Measurements from ENCODE around the gene SLC43A1.

SLC43A1 gene

DNA sequence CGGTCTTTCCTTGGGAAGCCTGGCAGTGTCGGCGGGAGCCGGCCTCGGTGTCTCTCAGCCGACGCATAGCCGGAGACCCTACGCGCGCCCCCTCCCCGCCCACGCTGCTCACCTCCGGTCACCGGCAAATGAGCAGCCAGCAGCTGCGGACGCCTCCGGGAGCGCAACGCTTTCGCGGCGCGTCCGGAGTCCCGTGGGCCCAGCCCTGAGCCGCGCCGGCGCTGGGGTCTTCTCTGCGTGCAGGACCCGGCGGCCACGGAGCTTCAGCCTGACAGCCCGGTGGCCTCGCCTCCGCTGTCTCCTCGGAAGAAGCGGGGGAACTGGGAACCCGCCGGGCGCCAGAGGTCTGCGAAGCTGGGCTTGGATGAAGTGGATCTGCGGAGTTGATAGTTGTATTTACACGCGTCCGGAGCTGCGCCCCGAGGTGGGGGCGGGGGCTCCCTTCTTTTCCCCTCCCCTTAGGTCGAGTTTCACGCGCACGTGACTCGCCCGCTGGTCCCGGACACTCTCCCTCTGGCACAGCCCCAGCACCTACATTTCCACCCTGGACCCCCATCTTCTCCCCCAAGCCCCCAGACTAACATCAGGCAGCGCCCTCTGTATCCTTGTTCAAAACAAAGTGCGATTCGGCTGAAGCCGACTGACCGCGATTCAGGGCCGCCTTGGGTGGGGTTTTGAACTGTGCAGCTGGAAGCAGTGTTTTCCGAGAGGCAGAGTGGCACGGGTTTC lies at the start of gene SLC43A1:
SLC43A1 (minus strand) TSS at position 371 of the 729 bp plus-strand sequence. CDS start 1,591 bp downstream, outside the sequence.
- Histone ChIP-seq H3K4me1 (ENCODE audit: insufficient read depth, low read length) (no peaks in the 10 kb centered on the region), H3K36me3 (ENCODE audit: insufficient read depth, low read depth, low read length) (no peaks in the 10 kb centered on the region), H3K27ac (ENCODE audit: low read length) (no peak within 1 kb of the TSS), H3K4me3 (ENCODE audit: low read length) (peak within 1 kb of the TSS; percentile 78), H3K27me3 (ENCODE audit: insufficient read depth, low read length) (peaks cover 52% of the 10 kb centered on the region), H3K9ac (ENCODE audit: low read depth, low read length) (peak within 1 kb of the TSS; percentile 80; the same call in 1 of the 2 replicates), H3K9me3 (ENCODE audit: insufficient read depth, low read depth, low read length) (no peaks in the 10 kb centered on the region)

GRCh38 chr11:57562596-57562995 lies 47.1 kb upstream of the SLC43A1 start:
- peaks cover 14% of the 10 kb centered on the region for H3K36me3 ChIP-seq (ENCODE audit: insufficient read depth, low read depth, low read length)
- H3K9ac ChIP-seq (ENCODE audit: low read depth, low read length) = peak overlapping the region; percentile 14; the same call in 1 of the 2 replicates
- no peak overlapping the region for H3K27ac ChIP-seq (ENCODE audit: low read length)
- H3K27me3 ChIP-seq (ENCODE audit: insufficient read depth, low read length) = peaks cover 5% of the 10 kb centered on the region
- H3K4me1 ChIP-seq (ENCODE audit: insufficient read depth, low read length) = peaks cover 5% of the 10 kb centered on the region
- H3K9me3 ChIP-seq (ENCODE audit: insufficient read depth, low read depth, low read length) = no peaks in the 10 kb centered on the region
- H3K4me3 ChIP-seq (ENCODE audit: low read length) = no peak overlapping the region

DNA sequence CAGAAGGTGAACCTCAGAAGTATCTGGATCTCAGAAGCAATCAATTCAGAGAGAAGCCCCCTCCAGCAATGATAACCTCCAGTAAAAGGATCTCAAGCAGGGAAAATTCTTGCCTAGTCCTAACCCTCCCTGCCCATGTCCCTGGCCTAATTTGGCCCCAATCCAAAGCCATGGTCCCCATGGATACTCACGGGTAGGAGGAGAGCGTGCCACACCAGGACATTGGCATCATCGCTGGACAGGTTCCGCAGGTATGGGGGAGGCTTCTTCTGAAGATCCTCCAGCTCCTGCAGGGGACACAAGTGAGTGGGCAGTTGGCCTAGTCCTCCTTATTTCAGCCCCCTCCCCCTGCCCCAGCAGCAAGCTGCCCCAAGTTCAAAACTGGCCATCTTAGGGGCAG lies 44.6 kb upstream of the SLC43A1 start:
- Histone ChIP-seq H3K27ac (ENCODE audit: low read length) (no peak overlapping the region), H3K4me1 (ENCODE audit: insufficient read depth, low read length) (no peaks in the 10 kb centered on the region), H3K27me3 (ENCODE audit: insufficient read depth, low read length) (no peaks in the 10 kb centered on the region), H3K36me3 (ENCODE audit: insufficient read depth, low read depth, low read length) (peaks cover 15% of the 10 kb centered on the region), H3K9me3 (ENCODE audit: insufficient read depth, low read depth, low read length) (no peaks in the 10 kb centered on the region), H3K9ac (ENCODE audit: low read depth, low read length) (no peak overlapping the region), H3K4me3 (ENCODE audit: low read length) (no peak overlapping the region)

- no peaks in the 10 kb centered on the region for H3K4me1 ChIP-seq (ENCODE audit: insufficient read depth, low read length)
- H3K36me3 ChIP-seq (ENCODE audit: insufficient read depth, low read depth, low read length) = peaks cover 53% of the 10 kb centered on the region
- H3K27ac ChIP-seq (ENCODE audit: low read length) = no peak overlapping the region
- no peak overlapping the region for H3K9ac ChIP-seq (ENCODE audit: low read depth, low read length)
- no peaks in the 10 kb centered on the region for H3K27me3 ChIP-seq (ENCODE audit: insufficient read depth, low read length)
- H3K4me3 ChIP-seq (ENCODE audit: low read length) = no peak overlapping the region
- no peaks in the 10 kb centered on the region for H3K9me3 ChIP-seq (ENCODE audit: insufficient read depth, low read depth, low read length)
These were observed 40.5 kb upstream of the SLC43A1 start for GRCh38 chr11:57556041-57556440.

- no peak overlapping the region for H3K4me3 ChIP-seq (ENCODE audit: low read length)
- H3K27ac ChIP-seq (ENCODE audit: low read length) = no peak overlapping the region
- H3K27me3 ChIP-seq (ENCODE audit: insufficient read depth, low read length) = no peaks in the 10 kb centered on the region
- H3K36me3 ChIP-seq (ENCODE audit: insufficient read depth, low read depth, low read length) = peaks cover 59% of the 10 kb centered on the region
- H3K9ac ChIP-seq (ENCODE audit: low read depth, low read length) = no peak overlapping the region
- H3K4me1 ChIP-seq (ENCODE audit: insufficient read depth, low read length) = no peaks in the 10 kb centered on the region
- H3K9me3 ChIP-seq (ENCODE audit: insufficient read depth, low read depth, low read length) = no peaks in the 10 kb centered on the region
These were observed 39.9 kb upstream of the SLC43A1 start for GRCh38 chr11:57555393-57555792.

- no peaks in the 10 kb centered on the region for H3K4me1 ChIP-seq (ENCODE audit: insufficient read depth, low read length)
- no peak overlapping the region for H3K4me3 ChIP-seq (ENCODE audit: low read length)
- no peaks in the 10 kb centered on the region for H3K9me3 ChIP-seq (ENCODE audit: insufficient read depth, low read depth, low read length)
- H3K27ac ChIP-seq (ENCODE audit: low read length) = no peak overlapping the region
- H3K36me3 ChIP-seq (ENCODE audit: insufficient read depth, low read depth, low read length) = peaks cover 53% of the 10 kb centered on the region
- H3K27me3 ChIP-seq (ENCODE audit: insufficient read depth, low read length) = no peaks in the 10 kb centered on the region
- no peak overlapping the region for H3K9ac ChIP-seq (ENCODE audit: low read depth, low read length)
These were observed 37.0 kb upstream of the SLC43A1 start for GRCh38 chr11:57552479-57552878.

GRCh38 chr11:57551941-57552340 lies 36.4 kb upstream of the SLC43A1 start:
- H3K4me3 ChIP-seq (ENCODE audit: low read length) = no peak overlapping the region
- no peak overlapping the region for H3K27ac ChIP-seq (ENCODE audit: low read length)
- peaks cover 53% of the 10 kb centered on the region for H3K36me3 ChIP-seq (ENCODE audit: insufficient read depth, low read depth, low read length)
- H3K9ac ChIP-seq (ENCODE audit: low read depth, low read length) = no peak overlapping the region
- no peaks in the 10 kb centered on the region for H3K9me3 ChIP-seq (ENCODE audit: insufficient read depth, low read depth, low read length)
- no peaks in the 10 kb centered on the region for H3K4me1 ChIP-seq (ENCODE audit: insufficient read depth, low read length)
- no peaks in the 10 kb centered on the region for H3K27me3 ChIP-seq (ENCODE audit: insufficient read depth, low read length)

DNA sequence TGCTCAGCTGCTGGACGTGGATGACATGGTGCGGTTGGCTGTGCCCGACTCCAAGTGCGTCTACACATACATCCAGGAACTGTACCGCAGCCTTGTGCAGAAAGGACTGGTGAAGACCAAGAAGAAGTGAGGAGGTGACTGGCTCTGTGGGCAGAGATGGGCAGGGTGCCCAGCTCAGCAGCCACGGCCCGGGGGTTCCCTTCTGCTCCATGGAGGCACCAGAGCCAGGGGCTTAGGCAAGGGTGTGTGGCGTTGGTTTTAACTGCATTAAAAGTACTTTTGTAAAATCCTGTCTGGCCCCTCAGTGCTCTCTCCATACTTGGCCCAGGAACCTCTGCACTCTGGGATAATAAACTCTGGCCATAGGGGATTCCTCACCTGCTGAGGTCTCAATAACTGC lies 34.5 kb upstream of the SLC43A1 start:
- H3K36me3 ChIP-seq (ENCODE audit: insufficient read depth, low read depth, low read length) = peaks cover 52% of the 10 kb centered on the region

DNA sequence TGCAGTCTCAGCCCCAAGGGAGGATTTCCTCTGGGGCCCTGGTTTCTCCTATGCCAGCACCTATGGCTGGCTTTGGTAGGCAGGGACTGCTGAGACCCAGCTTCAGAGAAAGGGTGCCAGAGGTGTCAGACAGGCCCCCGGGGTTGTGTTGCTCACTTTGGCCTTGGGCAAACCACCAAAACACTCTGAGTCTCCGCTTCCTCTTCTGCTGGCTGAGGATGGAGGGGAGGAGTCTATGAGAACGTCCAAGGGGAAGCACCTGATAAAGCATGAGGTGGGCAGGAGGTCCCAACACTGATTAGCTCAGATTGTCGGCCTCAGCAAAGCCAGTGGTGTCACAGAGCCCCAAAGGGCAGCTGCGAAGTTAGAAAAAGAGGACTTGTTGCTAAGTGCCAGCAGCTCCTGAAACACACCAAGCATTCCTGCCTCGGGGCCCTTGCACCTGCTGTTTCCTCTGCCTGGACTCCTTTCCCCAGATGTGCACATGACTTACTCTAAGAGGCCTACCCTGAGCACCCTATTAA lies 32.4 kb upstream of the SLC43A1 start:
- H3K9ac ChIP-seq (ENCODE audit: low read depth, low read length) = no peak overlapping the region
- H3K9me3 ChIP-seq (ENCODE audit: insufficient read depth, low read depth, low read length) = no peaks in the 10 kb centered on the region
- peaks cover 7% of the 10 kb centered on the region; the same call in 1 of the 2 replicates for H3K4me1 ChIP-seq (ENCODE audit: insufficient read depth, low read length)
- H3K27me3 ChIP-seq (ENCODE audit: insufficient read depth, low read length) = no peaks in the 10 kb centered on the region; the same call in 1 of the 2 replicates
- no peak overlapping the region for H3K27ac ChIP-seq (ENCODE audit: low read length)
- H3K4me3 ChIP-seq (ENCODE audit: low read length) = no peak overlapping the region
- peaks cover 31% of the 10 kb centered on the region for H3K36me3 ChIP-seq (ENCODE audit: insufficient read depth, low read depth, low read length)

More for the DNA sequence above, 34.5 kb upstream of the SLC43A1 start:
- no peaks in the 10 kb centered on the region for H3K9me3 ChIP-seq (ENCODE audit: insufficient read depth, low read depth, low read length)
- no peak overlapping the region for H3K27ac ChIP-seq (ENCODE audit: low read length)
- no peaks in the 10 kb centered on the region for H3K4me1 ChIP-seq (ENCODE audit: insufficient read depth, low read length)
- no peak overlapping the region for H3K4me3 ChIP-seq (ENCODE audit: low read length)
- H3K9ac ChIP-seq (ENCODE audit: low read depth, low read length) = no peak overlapping the region
- no peaks in the 10 kb centered on the region for H3K27me3 ChIP-seq (ENCODE audit: insufficient read depth, low read length)

GRCh38 chr11:57546869-57547475 lies 31.5 kb upstream of the SLC43A1 start:
- Histone ChIP-seq H3K27ac (ENCODE audit: low read length) (no peak overlapping the region), H3K4me3 (ENCODE audit: low read length) (no peak overlapping the region), H3K27me3 (ENCODE audit: insufficient read depth, low read length) (no peaks in the 10 kb centered on the region; the same call in 1 of the 2 replicates), H3K36me3 (ENCODE audit: insufficient read depth, low read depth, low read length) (peaks cover 22% of the 10 kb centered on the region), H3K9ac (ENCODE audit: low read depth, low read length) (no peak overlapping the region), H3K4me1 (ENCODE audit: insufficient read depth, low read length) (peaks cover 10% of the 10 kb centered on the region; the same call in 1 of the 2 replicates), H3K9me3 (ENCODE audit: insufficient read depth, low read depth, low read length) (no peaks in the 10 kb centered on the region)

DNA sequence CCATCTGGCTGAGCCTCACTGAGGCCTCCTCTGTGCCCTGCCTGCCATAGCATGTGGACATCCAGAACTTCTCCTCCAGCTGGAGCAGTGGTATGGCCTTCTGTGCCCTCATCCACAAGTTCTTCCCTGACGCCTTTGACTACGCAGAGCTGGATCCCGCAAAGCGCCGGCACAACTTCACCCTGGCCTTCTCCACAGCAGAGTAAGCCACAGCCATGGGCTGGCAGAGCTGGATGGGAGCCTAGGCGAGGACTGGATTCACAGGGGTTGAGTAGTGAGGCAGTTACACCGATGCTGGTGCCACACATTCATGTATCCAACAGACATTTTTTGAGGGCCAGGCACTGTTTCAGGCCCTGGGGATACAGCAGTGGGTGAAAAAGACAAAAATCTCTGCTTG lies 30.9 kb upstream of the SLC43A1 start:
- H3K9ac ChIP-seq (ENCODE audit: low read depth, low read length) = no peak overlapping the region
- no peaks in the 10 kb centered on the region for H3K9me3 ChIP-seq (ENCODE audit: insufficient read depth, low read depth, low read length)
- no peak overlapping the region for H3K4me3 ChIP-seq (ENCODE audit: low read length)
- peaks cover 17% of the 10 kb centered on the region for H3K36me3 ChIP-seq (ENCODE audit: insufficient read depth, low read depth, low read length)
- no peak overlapping the region for H3K27ac ChIP-seq (ENCODE audit: low read length)
- peaks cover 10% of the 10 kb centered on the region; the same call in 1 of the 2 replicates for H3K4me1 ChIP-seq (ENCODE audit: insufficient read depth, low read length)
- no peaks in the 10 kb centered on the region; the same call in 1 of the 2 replicates for H3K27me3 ChIP-seq (ENCODE audit: insufficient read depth, low read length)

- Histone ChIP-seq H3K27me3 (ENCODE audit: insufficient read depth, low read length) (no peaks in the 10 kb centered on the region; the same call in 1 of the 2 replicates), H3K36me3 (ENCODE audit: insufficient read depth, low read depth, low read length) (peaks cover 15% of the 10 kb centered on the region), H3K9me3 (ENCODE audit: insufficient read depth, low read depth, low read length) (no peaks in the 10 kb centered on the region), H3K9ac (ENCODE audit: low read depth, low read length) (no peak overlapping the region), H3K4me3 (ENCODE audit: low read length) (no peak overlapping the region), H3K27ac (ENCODE audit: low read length) (no peak overlapping the region), H3K4me1 (ENCODE audit: insufficient read depth, low read length) (peaks cover 10% of the 10 kb centered on the region; the same call in 1 of the 2 replicates)
These were observed 30.4 kb upstream of the SLC43A1 start for GRCh38 chr11:57545883-57546282.
